Measurements from ENCODE around the gene PTPRT.
"Not testable (repeated sequence)": the region's sequence is repeated elsewhere in the genome, so short reads cannot be mapped to it uniquely, and the experiment has no call there.

PTPRT gene

GRCh38 chr20:43187476-43188233 is 2.1 kb downstream of the PTPRT start:
- DNase-seq (ENCODE audit: low read depth), result peak; percentile 18

- no peak for DNase-seq (ENCODE audit: low read depth)
Observed at GRCh38 chr20:43186312-43186711, 3.4 kb downstream of the PTPRT start.

- DNase-seq (ENCODE audit: low read depth), result no peak
Observed at GRCh38 chr20:43185901-43186300, 3.8 kb downstream of the PTPRT start.

- DNase-seq (ENCODE audit: low read depth), result no peak
Observed at GRCh38 chr20:43183536-43184070, 6.1 kb downstream of the PTPRT start.

- DNase-seq (ENCODE audit: low read depth), result no peak
Observed at GRCh38 chr20:43178080-43178479, 11.6 kb downstream of the PTPRT start.

- no peak for DNase-seq (ENCODE audit: low read depth)
Observed at GRCh38 chr20:43176726-43177125, 13.0 kb downstream of the PTPRT start.

- no peak for DNase-seq (ENCODE audit: low read depth)
Observed at GRCh38 chr20:43171930-43172329, 17.8 kb downstream of the PTPRT start.

- no peak for DNase-seq (ENCODE audit: low read depth)
Observed at GRCh38 chr20:43170771-43171170, 18.9 kb downstream of the PTPRT start.

- DNase-seq (ENCODE audit: low read depth), result no peak
Observed at GRCh38 chr20:43167615-43168014, 22.1 kb downstream of the PTPRT start.

- no peak for DNase-seq (ENCODE audit: low read depth)
Observed at GRCh38 chr20:43167021-43167420, 22.7 kb downstream of the PTPRT start.

- DNase-seq (ENCODE audit: low read depth), result no peak
Observed at GRCh38 chr20:43165611-43166010, 24.1 kb downstream of the PTPRT start.

- not testable (repeated sequence) for DNase-seq (ENCODE audit: low read depth)
Observed at GRCh38 chr20:43164736-43165135, 25.0 kb downstream of the PTPRT start.

GRCh38 chr20:43161716-43162115 is 28.0 kb downstream of the PTPRT start:
- no peak for DNase-seq (ENCODE audit: low read depth)

GRCh38 chr20:43160941-43161340 is 28.8 kb downstream of the PTPRT start:
- DNase-seq (ENCODE audit: low read depth), result no peak

- DNase-seq (ENCODE audit: low read depth), result no peak
Observed at GRCh38 chr20:43159994-43160393, 29.7 kb downstream of the PTPRT start.

GRCh38 chr20:43155366-43156100 is 34.2 kb downstream of the PTPRT start:
- no peak for DNase-seq (ENCODE audit: low read depth)

GRCh38 chr20:43151901-43152300 is 37.8 kb downstream of the PTPRT start:
- DNase-seq (ENCODE audit: low read depth), result no peak

- DNase-seq (ENCODE audit: low read depth), result no peak
Observed at GRCh38 chr20:43151256-43151655, 38.5 kb downstream of the PTPRT start.

- no peak for DNase-seq (ENCODE audit: low read depth)
Observed at GRCh38 chr20:43140726-43141125, 49.0 kb downstream of the PTPRT start.

- no peak for DNase-seq (ENCODE audit: low read depth)
Observed at GRCh38 chr20:43138061-43138770, 51.5 kb downstream of the PTPRT start.

GRCh38 chr20:43137160-43137559 is 52.5 kb downstream of the PTPRT start:
- no peak for DNase-seq (ENCODE audit: low read depth)

GRCh38 chr20:43124241-43124640 is 65.5 kb downstream of the PTPRT start:
- no peak for DNase-seq (ENCODE audit: low read depth)

GRCh38 chr20:43123180-43123579 is 66.5 kb downstream of the PTPRT start:
- DNase-seq (ENCODE audit: low read depth), result no peak

Measured in GM04504 (cell line).